ENCODE results near the gene FBXO30.
A peak's percentile ranks its signal among the peaks of the same experiment; 100 is the strongest.

FBXO30 gene

DNA sequence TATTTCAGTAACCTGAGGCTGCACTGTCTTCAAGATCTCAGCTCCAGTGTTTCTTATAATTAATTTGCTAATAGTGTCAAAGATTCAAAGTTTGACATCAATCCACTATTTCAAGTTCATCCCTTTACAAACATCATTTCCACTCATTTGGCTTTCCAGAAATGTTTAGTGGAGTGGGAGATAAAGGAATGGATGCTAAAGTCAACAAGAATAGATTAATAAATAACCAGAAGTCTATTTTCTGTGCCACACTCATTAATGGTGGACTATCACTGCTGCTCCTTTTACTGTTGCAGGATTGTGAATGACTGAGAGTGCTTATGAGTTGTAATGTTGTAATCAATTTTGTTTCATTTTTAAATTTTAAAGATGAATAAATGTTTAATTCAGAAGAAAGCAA is 50.9 kb downstream of the FBXO30 start:
- Histone ChIP-seq H4K20me1 (ENCODE audit: insufficient read depth, low read length) (no peaks in the 10 kb centered on the region), H3K79me2 (ENCODE audit: insufficient read depth, low read length) (no peaks in the 10 kb centered on the region), H3K4me2 (ENCODE audit: insufficient read depth, low read length) (no peak overlapping the region), H3K9me3 (ENCODE audit: insufficient read depth, low read length, severe bottlenecking) (no peaks in the 10 kb centered on the region), H3K27ac (ENCODE audit: low read length) (no peak overlapping the region), H3K27me3 (ENCODE audit: insufficient read depth, low read length, poor library complexity) (no peaks in the 10 kb centered on the region), H3K9ac (ENCODE audit: low read depth, low read length) (no peak overlapping the region), H3K4me3 (ENCODE audit: low read depth in 1 of 2, low read length in 2 of 2) (no peak overlapping the region), H3K36me3 (ENCODE audit: insufficient read depth, low read length) (no peaks in the 10 kb centered on the region), H3K4me1 (ENCODE audit: insufficient read depth, low read length) (no peaks in the 10 kb centered on the region), H2AFZ (ENCODE audit: low read depth, low read length) (no peak overlapping the region)
- ATAC-seq (ENCODE audit: insufficient read depth, low read depth) (no peak), DNase-seq (no peak)
- TF ChIP-seq EZH2 (IDR thresholded peaks at IDR 0.05; ENCODE audit: borderline replicate concordance, low read depth, low read length, severe bottlenecking), result no peak
- TF ChIP-seq, protein P1, sequence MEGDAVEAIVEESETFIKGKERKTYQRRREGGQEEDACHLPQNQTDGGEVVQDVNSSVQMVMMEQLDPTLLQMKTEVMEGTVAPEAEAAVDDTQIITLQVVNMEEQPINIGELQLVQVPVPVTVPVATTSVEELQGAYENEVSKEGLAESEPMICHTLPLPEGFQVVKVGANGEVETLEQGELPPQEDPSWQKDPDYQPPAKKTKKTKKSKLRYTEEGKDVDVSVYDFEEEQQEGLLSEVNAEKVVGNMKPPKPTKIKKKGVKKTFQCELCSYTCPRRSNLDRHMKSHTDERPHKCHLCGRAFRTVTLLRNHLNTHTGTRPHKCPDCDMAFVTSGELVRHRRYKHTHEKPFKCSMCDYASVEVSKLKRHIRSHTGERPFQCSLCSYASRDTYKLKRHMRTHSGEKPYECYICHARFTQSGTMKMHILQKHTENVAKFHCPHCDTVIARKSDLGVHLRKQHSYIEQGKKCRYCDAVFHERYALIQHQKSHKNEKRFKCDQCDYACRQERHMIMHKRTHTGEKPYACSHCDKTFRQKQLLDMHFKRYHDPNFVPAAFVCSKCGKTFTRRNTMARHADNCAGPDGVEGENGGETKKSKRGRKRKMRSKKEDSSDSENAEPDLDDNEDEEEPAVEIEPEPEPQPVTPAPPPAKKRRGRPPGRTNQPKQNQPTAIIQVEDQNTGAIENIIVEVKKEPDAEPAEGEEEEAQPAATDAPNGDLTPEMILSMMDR (IDR thresholded peaks at IDR 0.05; ENCODE audit: borderline replicate concordance, extremely low read depth, low read length, poor library complexity, severe bottlenecking), result no peak

GRCh38 chr6:145761584-145761983 is 53.0 kb downstream of the FBXO30 start:
- no peak overlapping the region for H3K4me2 ChIP-seq (ENCODE audit: insufficient read depth, low read length)

GRCh38 chr6:145758113-145758512 is 56.5 kb downstream of the FBXO30 start:
- Histone ChIP-seq H3K27me3 (ENCODE audit: insufficient read depth, low read length, poor library complexity) (no peaks in the 10 kb centered on the region), H3K36me3 (ENCODE audit: insufficient read depth, low read length) (no peaks in the 10 kb centered on the region), H3K4me2 (ENCODE audit: insufficient read depth, low read length) (no peak overlapping the region), H3K27ac (ENCODE audit: low read length) (no peak overlapping the region), H3K9ac (ENCODE audit: low read depth, low read length) (no peak overlapping the region), H2AFZ (ENCODE audit: low read depth, low read length) (no peak overlapping the region), H3K9me3 (ENCODE audit: insufficient read depth, low read length, severe bottlenecking) (no peaks in the 10 kb centered on the region), H3K4me1 (ENCODE audit: insufficient read depth, low read length) (peaks cover 3% of the 10 kb centered on the region; the same call in 1 of the 2 replicates), H4K20me1 (ENCODE audit: insufficient read depth, low read length) (no peaks in the 10 kb centered on the region), H3K79me2 (ENCODE audit: insufficient read depth, low read length) (no peaks in the 10 kb centered on the region), H3K4me3 (ENCODE audit: low read depth in 1 of 2, low read length in 2 of 2) (no peak overlapping the region)
- TF ChIP-seq, protein P1 (IDR thresholded peaks at IDR 0.05; ENCODE audit: borderline replicate concordance, extremely low read depth, low read length, poor library complexity, severe bottlenecking), result no peak
- no peak for TF ChIP-seq EZH2 (IDR thresholded peaks at IDR 0.05; ENCODE audit: borderline replicate concordance, low read depth, low read length, severe bottlenecking)
- DNase-seq (no peak), ATAC-seq (ENCODE audit: insufficient read depth, low read depth) (no peak)

More at GRCh38 chr6:145761584-145761983, 53.0 kb downstream of the FBXO30 start:
- H3K4me1 ChIP-seq (ENCODE audit: insufficient read depth, low read length), result no peaks in the 10 kb centered on the region
- peak; percentile 39 for DNase-seq
- TF ChIP-seq EZH2 (IDR thresholded peaks at IDR 0.05; ENCODE audit: borderline replicate concordance, low read depth, low read length, severe bottlenecking), result no peak
- TF ChIP-seq, protein P1 (IDR thresholded peaks at IDR 0.05; ENCODE audit: borderline replicate concordance, extremely low read depth, low read length, poor library complexity, severe bottlenecking), result peak; percentile 51
- H3K9me3 ChIP-seq (ENCODE audit: insufficient read depth, low read length, severe bottlenecking), result no peaks in the 10 kb centered on the region
- H3K9ac ChIP-seq (ENCODE audit: low read depth, low read length), result no peak overlapping the region
- peak; percentile 75 for ATAC-seq (ENCODE audit: insufficient read depth, low read depth)
- H3K27me3 ChIP-seq (ENCODE audit: insufficient read depth, low read length, poor library complexity), result no peaks in the 10 kb centered on the region
- no peaks in the 10 kb centered on the region for H3K79me2 ChIP-seq (ENCODE audit: insufficient read depth, low read length)
- no peak overlapping the region for H2AFZ ChIP-seq (ENCODE audit: low read depth, low read length)
- H3K4me3 ChIP-seq (ENCODE audit: low read depth in 1 of 2, low read length in 2 of 2), result no peak overlapping the region
- no peaks in the 10 kb centered on the region for H4K20me1 ChIP-seq (ENCODE audit: insufficient read depth, low read length)
- H3K27ac ChIP-seq (ENCODE audit: low read length), result no peak overlapping the region
- H3K36me3 ChIP-seq (ENCODE audit: insufficient read depth, low read length), result no peaks in the 10 kb centered on the region
